GM19025 (cell line): Measurements from ENCODE around the gene COL5A1.
"Not testable (repeated sequence)": the region's sequence is repeated elsewhere in the genome, so short reads cannot be mapped to it uniquely, and the experiment has no call there.

Experiments
- ATAC-seq: cut with Tn5 transposase; IDR thresholded peaks from one replicate; pipeline ENCODE4 v1.9.1; 2021; ENCODE audit warnings: mild to moderate bottlenecking, low read depth, moderate library complexity; ENCODE audit not compliant: unreplicated experiment

COL5A1 gene

GRCh38 chr9:134637696-134638501 lies 3.7 kb upstream of the COL5A1 start:
- no peak for ATAC-seq

GRCh38 chr9:134638502-134639090 lies 3.0 kb upstream of the COL5A1 start:
- ATAC-seq, result no peak

GRCh38 chr9:134639994-134640393 lies 1.6 kb upstream of the COL5A1 start:
- ATAC-seq, result no peak

- no peak for ATAC-seq
These were observed 964 bp upstream of the COL5A1 start for GRCh38 chr9:134640506-134641172.

- no peak for ATAC-seq
These were observed 384 bp downstream of the COL5A1 start for GRCh38 chr9:134641990-134642384.

- no peak for ATAC-seq
These were observed 980 bp downstream of the COL5A1 start for GRCh38 chr9:134642385-134643181.

GRCh38 chr9:134643222-134643671 lies 1.6 kb downstream of the COL5A1 start:
- ATAC-seq, result no peak

GRCh38 chr9:134644401-134644724 lies 2.8 kb downstream of the COL5A1 start:
- not testable (repeated sequence) for ATAC-seq

GRCh38 chr9:134644725-134645606 lies 3.4 kb downstream of the COL5A1 start:
- ATAC-seq, result no peak

GRCh38 chr9:134645607-134646365 lies 4.2 kb downstream of the COL5A1 start:
- ATAC-seq, result no peak

- no peak for ATAC-seq
These were observed 5.9 kb downstream of the COL5A1 start for GRCh38 chr9:134647359-134648080.

GRCh38 chr9:134648701-134649530 lies 7.3 kb downstream of the COL5A1 start:
- ATAC-seq, result no peak

GRCh38 chr9:134650431-134651190 lies 9.0 kb downstream of the COL5A1 start:
- no peak for ATAC-seq

- no peak for ATAC-seq
These were observed 9.8 kb downstream of the COL5A1 start for GRCh38 chr9:134651226-134651905.

GRCh38 chr9:134652291-134653225 lies 11.0 kb downstream of the COL5A1 start:
- ATAC-seq, result no peak
